OCI-M1 (cell line): ENCODE data around the gene IQSEC1.

Experiments
- DNase-seq: peaks from one replicate; lab custom pipeline; 2025; lab: John Stamatoyannopoulos, UW

The IQSEC1 gene

GRCh38 chr3:13106308-13107001 lies 33.2 kb upstream of the IQSEC1 start:
- DNase-seq: no peak

GRCh38 chr3:13105896-13106250 lies 32.6 kb upstream of the IQSEC1 start:
- DNase-seq: no peak

- no peak for DNase-seq
These were observed 32.1 kb upstream of the IQSEC1 start for GRCh38 chr3:13105181-13105895.

GRCh38 chr3:13104511-13104910 lies 31.3 kb upstream of the IQSEC1 start:
- DNase-seq: no peak

- no peak for DNase-seq
These were observed 30.3 kb upstream of the IQSEC1 start for GRCh38 chr3:13103416-13104058.

GRCh38 chr3:13102386-13103345 lies 29.4 kb upstream of the IQSEC1 start:
- DNase-seq: no peak

GRCh38 chr3:13099707-13100106 lies 26.5 kb upstream of the IQSEC1 start:
- no peak for DNase-seq

- peak; percentile 16 for DNase-seq
These were observed 25.2 kb upstream of the IQSEC1 start for GRCh38 chr3:13098192-13098988.

GRCh38 chr3:13096356-13096755 lies 23.1 kb upstream of the IQSEC1 start:
- DNase-seq: no peak

- no peak for DNase-seq
These were observed 22.2 kb upstream of the IQSEC1 start for GRCh38 chr3:13095408-13095937.

GRCh38 chr3:13093687-13094086 lies 20.5 kb upstream of the IQSEC1 start:
- DNase-seq: no peak

GRCh38 chr3:13092621-13093617 lies 19.7 kb upstream of the IQSEC1 start:
- DNase-seq: no peak

GRCh38 chr3:13091898-13092611 lies 18.8 kb upstream of the IQSEC1 start:
- DNase-seq: peak; percentile 85

GRCh38 chr3:13088028-13089006 lies 15.1 kb upstream of the IQSEC1 start:
- DNase-seq: no peak

GRCh38 chr3:13087320-13087990 lies 14.2 kb upstream of the IQSEC1 start:
- DNase-seq: peak; percentile 14

- no peak for DNase-seq
These were observed 13.3 kb upstream of the IQSEC1 start for GRCh38 chr3:13086531-13086981.

- no peak for DNase-seq
These were observed 12.6 kb upstream of the IQSEC1 start for GRCh38 chr3:13085846-13086179.
